MM.1S (cell line): Measurements from ENCODE around the gene TLE3.

Experiments
- EZH2 ChIP-seq: fragments of 300-600 bp; sonication (generic); optimal IDR thresholded peaks from 2 replicates; pipeline ENCODE3; 2017; ENCODE audit warnings: low read depth, mild to moderate bottlenecking, antibody characterized with exemption, low read length, mixed read lengths
- TF ChIP-seq, protein P1 (sequence below): fragments of 300-600 bp; sonication (generic); IDR thresholded peaks from 2 replicates; pipeline ENCODE4 v1.5.1; 2016; ENCODE audit warnings: antibody characterized with exemption, low read length, mixed read lengths

DNA sequence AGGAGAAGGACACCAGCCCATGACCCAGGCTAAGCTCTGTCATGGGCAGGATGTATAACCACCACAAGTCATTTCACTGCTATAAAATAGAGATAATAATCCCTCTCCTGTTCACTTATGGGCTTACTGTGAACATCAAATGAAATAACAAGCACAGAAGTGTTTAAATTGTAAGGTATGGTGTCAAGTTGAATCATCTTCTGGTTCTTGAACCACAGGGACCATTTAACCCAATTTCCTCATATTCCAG is 44.3 kb upstream of the TLE3 start:
- TF ChIP-seq, protein P1, sequence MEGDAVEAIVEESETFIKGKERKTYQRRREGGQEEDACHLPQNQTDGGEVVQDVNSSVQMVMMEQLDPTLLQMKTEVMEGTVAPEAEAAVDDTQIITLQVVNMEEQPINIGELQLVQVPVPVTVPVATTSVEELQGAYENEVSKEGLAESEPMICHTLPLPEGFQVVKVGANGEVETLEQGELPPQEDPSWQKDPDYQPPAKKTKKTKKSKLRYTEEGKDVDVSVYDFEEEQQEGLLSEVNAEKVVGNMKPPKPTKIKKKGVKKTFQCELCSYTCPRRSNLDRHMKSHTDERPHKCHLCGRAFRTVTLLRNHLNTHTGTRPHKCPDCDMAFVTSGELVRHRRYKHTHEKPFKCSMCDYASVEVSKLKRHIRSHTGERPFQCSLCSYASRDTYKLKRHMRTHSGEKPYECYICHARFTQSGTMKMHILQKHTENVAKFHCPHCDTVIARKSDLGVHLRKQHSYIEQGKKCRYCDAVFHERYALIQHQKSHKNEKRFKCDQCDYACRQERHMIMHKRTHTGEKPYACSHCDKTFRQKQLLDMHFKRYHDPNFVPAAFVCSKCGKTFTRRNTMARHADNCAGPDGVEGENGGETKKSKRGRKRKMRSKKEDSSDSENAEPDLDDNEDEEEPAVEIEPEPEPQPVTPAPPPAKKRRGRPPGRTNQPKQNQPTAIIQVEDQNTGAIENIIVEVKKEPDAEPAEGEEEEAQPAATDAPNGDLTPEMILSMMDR, result no peak
- no peak for TF ChIP-seq EZH2
